Hepatocyte (in vitro differentiated cells): Measurements from ENCODE around the gene SLC26A11. TPM values are rescaled to one million over a fixed set of nuclear protein-coding genes. Genes with fewer than 3 reads are reported as not detected.

Experiments used
- DNase-seq: peaks from one replicate; pipeline ENCODE4 v3.0.0-alpha.2; 2016; ENCODE audit warnings: low spot score
- H2AFZ ChIP-seq: fragments of 200-600 bp; sonication (generic); 2 replicates; pipeline ENCODE4 v1.6.0; 2016; ENCODE audit warnings: antibody characterized with exemption, mild to moderate bottlenecking
- H3K27ac ChIP-seq: fragments of 200-600 bp; sonication (generic); 2 replicates; pipeline ENCODE4 v1.5.1; 2016; ENCODE audit warnings: mild to moderate bottlenecking
- H3K27me3 ChIP-seq: fragments of 200-600 bp; sonication (generic); 2 replicates; pipeline ENCODE4 v1.6.1; 2016
- H3K36me3 ChIP-seq: fragments of 200-600 bp; sonication (generic); replicated peaks from 2 replicates; pipeline ENCODE4 v1.5.1; 2016; ENCODE audit warnings: low read depth; ENCODE audit not compliant: insufficient read depth
- H3K4me1 ChIP-seq: fragments of 200-600 bp; sonication (generic); 2 replicates; pipeline ENCODE4 v1.5.1; 2016; ENCODE audit warnings: mild to moderate bottlenecking, moderate library complexity; ENCODE audit not compliant: insufficient read depth
- H3K4me2 ChIP-seq: fragments of 200-600 bp; sonication (generic); 2 replicates; pipeline ENCODE4 v1.6.0; 2016
- H3K4me3 ChIP-seq: fragments of 200-600 bp; sonication (generic); 2 replicates; pipeline ENCODE4 v1.5.1; 2016; ENCODE audit warnings: mild to moderate bottlenecking
- H3K79me2 ChIP-seq: fragments of 200-600 bp; sonication (generic); 2 replicates; pipeline ENCODE4 v1.6.0; 2017; ENCODE audit warnings: mild to moderate bottlenecking
- H3K9me2 ChIP-seq: fragments of 200-600 bp; sonication (generic); replicated peaks from 2 replicates; pipeline ENCODE4 v1.6.0; 2017; ENCODE audit warnings: mild to moderate bottlenecking; ENCODE audit not compliant: insufficient read depth
- H3K9me3 ChIP-seq: fragments of 200-600 bp; sonication (generic); 2 replicates; pipeline ENCODE4 v1.5.1; 2016; ENCODE audit warnings: low read depth, mild to moderate bottlenecking
- H4K20me1 ChIP-seq: fragments of 200-600 bp; sonication (generic); 2 replicates; pipeline ENCODE4 v1.6.0; 2016; ENCODE audit warnings: mild to moderate bottlenecking; ENCODE audit not compliant: insufficient read depth, poor library complexity, severe bottlenecking
- EZH2 ChIP-seq: fragments of 200-600 bp; sonication (generic); IDR thresholded peaks from 2 replicates; pipeline ENCODE4 v1.6.1; 2016; ENCODE audit warnings: antibody characterized with exemption, mild to moderate bottlenecking, borderline replicate concordance
- EZH2phosphoT487 ChIP-seq: fragments of 200-600 bp; sonication (generic); IDR thresholded peaks from one replicate; pipeline ENCODE4 v1.6.1; 2018; ENCODE audit warnings: antibody characterized with exemption, mild to moderate bottlenecking, low read depth, moderate library complexity; ENCODE audit not compliant: unreplicated experiment, severe bottlenecking
- WGBS: methylation state at CpG from one replicate; pipeline ENCODE4 v1.1.6; 2016; ENCODE audit warnings: low lambda C conversion rate; ENCODE audit errors: missing lambda C conversion rate; 5-methylcytosine and 5-hydroxymethylcytosine counted together
- polyA plus RNA-seq: library from polyadenylated mRNA; unstranded; fragments of >200 nt; fragmentation: Nextera tagmentation; extraction: Ambion mirVana; gene quantifications from 2 replicates; pipeline ENCODE4 v1.2.1, GENCODE V29; 2016
- total RNA-seq: library from RNA; depleted of rRNA; stranded (reverse); fragments of >200 nt; gene quantifications from 2 replicates; pipeline ENCODE4 v1.2.3, GENCODE V29; 2014
- TF ChIP-seq, protein P1 (sequence below): fragments of 200-600 bp; sonication (generic); IDR thresholded peaks from 2 replicates; pipeline ENCODE4 v1.5.1; 2016; ENCODE audit warnings: antibody characterized with exemption, mild to moderate bottlenecking; ENCODE audit not compliant: poor library complexity

Gene SLC26A11
- total and polyA plus RNA-seq, 2 experiments from 2014 or later = 17.5 to 24.9 TPM

DNA sequence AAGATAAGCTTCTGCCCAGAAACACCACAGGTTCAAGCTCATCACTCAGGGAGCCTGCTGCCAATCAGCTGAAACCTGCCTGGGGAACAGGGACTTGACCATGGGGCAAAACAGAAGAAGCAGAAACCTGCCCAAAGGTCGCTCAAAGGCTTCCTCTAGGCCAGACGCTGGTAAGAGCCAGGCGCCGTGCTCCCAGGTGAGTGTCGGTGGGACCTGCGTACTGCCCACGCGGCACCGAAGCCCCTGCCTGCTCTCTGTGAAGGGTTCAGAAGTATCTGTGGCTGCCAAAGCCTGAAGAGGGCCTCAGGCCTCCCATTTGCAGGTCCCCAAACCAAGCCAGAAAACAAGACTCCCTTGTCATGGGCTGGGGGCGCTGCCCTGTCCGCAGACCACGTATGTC, 10.5 kb upstream of the SLC26A11 start:
- DNase-seq = no peak
- 92% methylated on average over 12 of the region's 12 CpGs for WGBS
- no peaks in the 10 kb centered on the region for H3K4me1 ChIP-seq

DNA sequence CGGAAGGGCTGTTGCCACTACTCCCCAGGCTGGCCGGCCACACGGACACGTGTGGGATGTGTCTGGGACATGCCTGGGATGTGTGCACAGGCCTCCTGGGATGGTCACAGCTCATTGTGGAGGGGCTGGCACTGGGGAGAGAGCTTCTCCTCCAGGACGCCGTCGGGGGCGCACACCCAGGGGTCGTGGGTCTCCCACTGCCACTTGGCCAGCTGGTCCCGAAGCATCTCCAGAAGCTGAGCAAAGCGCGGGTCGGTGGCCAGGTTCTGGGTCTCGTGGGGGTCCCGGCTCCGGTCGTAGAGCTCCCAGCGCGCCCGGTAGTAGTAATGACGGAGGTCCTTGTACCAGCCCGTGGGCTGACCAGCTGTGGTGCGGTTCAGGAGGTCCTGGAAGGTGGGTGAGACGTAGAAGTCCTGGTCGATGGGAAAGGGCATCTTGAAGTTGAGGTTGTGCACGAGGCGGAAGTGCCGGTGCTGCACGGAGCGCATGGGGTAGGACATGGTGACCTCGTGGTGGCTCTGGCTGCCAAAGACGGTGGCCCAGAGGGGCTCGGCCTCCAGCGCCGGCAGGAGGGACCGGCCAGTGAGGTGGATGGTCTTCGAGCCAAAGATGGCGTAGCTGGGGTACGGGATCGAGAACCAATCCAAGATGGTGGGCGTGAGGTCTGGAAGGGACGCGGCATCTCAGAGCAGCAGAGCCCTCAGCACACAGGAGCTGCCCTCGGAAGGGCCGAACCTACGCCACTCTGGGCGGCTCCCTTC, 9.7 kb upstream of the SLC26A11 start:
- no peaks in the 10 kb centered on the region for H3K9me3 ChIP-seq
- no peaks in the 10 kb centered on the region for H3K79me2 ChIP-seq
- H2AFZ ChIP-seq = no peak overlapping the region
- no peaks in the 10 kb centered on the region for H4K20me1 ChIP-seq
- 97% methylated on average over 47 of the region's 47 CpGs for WGBS
- no peak overlapping the region for H3K4me3 ChIP-seq
- no peak overlapping the region for H3K27ac ChIP-seq
- no peaks in the 10 kb centered on the region for H3K36me3 ChIP-seq
- no peak for DNase-seq
- no peaks in the 10 kb centered on the region for H3K27me3 ChIP-seq
- H3K4me2 ChIP-seq = no peak overlapping the region
- TF ChIP-seq EZH2phosphoT487 (no peak), EZH2 (no peak)
- TF ChIP-seq, protein P1, sequence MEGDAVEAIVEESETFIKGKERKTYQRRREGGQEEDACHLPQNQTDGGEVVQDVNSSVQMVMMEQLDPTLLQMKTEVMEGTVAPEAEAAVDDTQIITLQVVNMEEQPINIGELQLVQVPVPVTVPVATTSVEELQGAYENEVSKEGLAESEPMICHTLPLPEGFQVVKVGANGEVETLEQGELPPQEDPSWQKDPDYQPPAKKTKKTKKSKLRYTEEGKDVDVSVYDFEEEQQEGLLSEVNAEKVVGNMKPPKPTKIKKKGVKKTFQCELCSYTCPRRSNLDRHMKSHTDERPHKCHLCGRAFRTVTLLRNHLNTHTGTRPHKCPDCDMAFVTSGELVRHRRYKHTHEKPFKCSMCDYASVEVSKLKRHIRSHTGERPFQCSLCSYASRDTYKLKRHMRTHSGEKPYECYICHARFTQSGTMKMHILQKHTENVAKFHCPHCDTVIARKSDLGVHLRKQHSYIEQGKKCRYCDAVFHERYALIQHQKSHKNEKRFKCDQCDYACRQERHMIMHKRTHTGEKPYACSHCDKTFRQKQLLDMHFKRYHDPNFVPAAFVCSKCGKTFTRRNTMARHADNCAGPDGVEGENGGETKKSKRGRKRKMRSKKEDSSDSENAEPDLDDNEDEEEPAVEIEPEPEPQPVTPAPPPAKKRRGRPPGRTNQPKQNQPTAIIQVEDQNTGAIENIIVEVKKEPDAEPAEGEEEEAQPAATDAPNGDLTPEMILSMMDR = no peak
- H3K4me1 ChIP-seq = no peaks in the 10 kb centered on the region
- no peaks in the 10 kb centered on the region for H3K9me2 ChIP-seq

More for the DNA sequence above, 10.5 kb upstream of the SLC26A11 start:
- Histone ChIP-seq H3K79me2 (no peaks in the 10 kb centered on the region), H3K9me2 (no peaks in the 10 kb centered on the region), H3K27ac (no peak overlapping the region), H3K27me3 (no peaks in the 10 kb centered on the region), H3K9me3 (no peaks in the 10 kb centered on the region), H2AFZ (no peak overlapping the region), H3K36me3 (no peaks in the 10 kb centered on the region), H4K20me1 (no peaks in the 10 kb centered on the region), H3K4me3 (no peak overlapping the region), H3K4me2 (no peak overlapping the region)
- TF ChIP-seq, protein P1 = no peak
- TF ChIP-seq EZH2phosphoT487 (no peak), EZH2 (no peak)

DNA sequence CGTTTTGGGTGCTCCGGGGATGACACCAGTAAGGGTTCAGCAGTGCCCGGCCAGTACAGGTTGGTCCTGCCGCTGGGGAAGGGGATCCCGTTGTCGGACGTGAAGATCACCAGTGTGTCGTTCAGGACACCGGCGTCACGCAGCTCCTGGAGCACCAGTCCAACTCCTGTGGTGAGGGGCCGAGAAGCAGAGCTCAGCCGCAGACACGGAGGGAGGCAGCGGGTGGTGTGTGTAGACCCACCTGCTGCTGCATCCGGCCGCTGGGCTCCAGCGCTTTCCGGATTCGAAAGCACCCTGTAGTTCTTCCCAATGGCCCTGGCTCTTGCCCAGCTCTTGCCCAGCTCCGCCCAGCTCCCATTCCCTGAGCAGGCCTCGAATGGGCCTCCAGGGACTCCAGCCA, 8.1 kb upstream of the SLC26A11 start:
- Histone ChIP-seq H3K36me3 (no peaks in the 10 kb centered on the region), H3K27me3 (no peaks in the 10 kb centered on the region), H3K27ac (no peak overlapping the region), H3K4me2 (no peak overlapping the region), H3K9me2 (no peaks in the 10 kb centered on the region), H2AFZ (no peak overlapping the region), H4K20me1 (no peaks in the 10 kb centered on the region), H3K79me2 (no peaks in the 10 kb centered on the region), H3K4me3 (no peak overlapping the region), H3K4me1 (no peaks in the 10 kb centered on the region), H3K9me3 (no peaks in the 10 kb centered on the region)
- no peak for DNase-seq
- TF ChIP-seq EZH2 (no peak), EZH2phosphoT487 (no peak)
- TF ChIP-seq, protein P1 = no peak
- 97% methylated on average over 22 of the region's 22 CpGs for WGBS
